K562 (cell line): ENCODE measurements around the gene ARSK. TPM values are rescaled to one million over a fixed set of nuclear protein-coding genes. Genes with fewer than 3 reads are reported as not detected.

ENCODE experiments used
- ADNP ChIP-seq: fragments of 200-800 bp; sonication (Bioruptor generic); IDR thresholded peaks from 2 replicates; pipeline ENCODE4 v1.6.1; 2016; ENCODE audit warnings: missing genetic modification characterization, missing compliant biosample characterization
- FOS ChIP-seq: IDR thresholded peaks from 3 replicates; pipeline ENCODE4 v1.6.1; 2011; ENCODE audit not compliant: insufficient read length; ENCODE audit errors: extremely low read depth
- FOXA3 ChIP-seq, 2 experiments: fragments of 450-650 bp in 1 of 2; sonication (generic) in 1 of 2; formaldehyde crosslinking; IDR thresholded peaks in 1 of 2; conservative IDR thresholded peaks in 1 of 2; 2 replicates each; pipeline versions ENCODE4 v1.4.0 to v1.8.0; 2020 to 2022; ENCODE audit warnings: mild to moderate bottlenecking in 2 of 2, missing genetic modification reagents in 1 of 2
- HMG20A ChIP-seq: fragments of 450-650 bp; formaldehyde crosslinking; conservative IDR thresholded peaks from 2 replicates; pipeline ENCODE4 v1.4.0; 2020; ENCODE audit warnings: mild to moderate bottlenecking, mixed read lengths
- HMG20B ChIP-seq: fragments of 250-450 bp; sonication (Bioruptor Pico); IDR thresholded peaks from 2 replicates; pipeline ENCODE4 v1.5.0; 2021; ENCODE audit warnings: mild to moderate bottlenecking
- HNRNPH1 ChIP-seq: fragments of 200-400 bp; formaldehyde crosslinking; optimal IDR thresholded peaks from 2 replicates; pipeline ENCODE3; 2017; ENCODE audit warnings: low read depth, mild to moderate bottlenecking, low read length, moderate library complexity
- KAT7 ChIP-seq: sonication (generic); formaldehyde crosslinking; IDR thresholded peaks from 2 replicates; pipeline ENCODE4 v1.8.0; 2022; ENCODE audit warnings: missing genetic modification reagents, mild to moderate bottlenecking, borderline replicate concordance
- NEUROD1 ChIP-seq: fragments of 150-350 bp; IDR thresholded peaks from 2 replicates; pipeline ENCODE4 v1.6.1; 2014; ENCODE audit warnings: borderline replicate concordance, low read length, low read depth; ENCODE audit not compliant: partially characterized antibody
- PRMT5 ChIP-seq: sonication (generic); formaldehyde crosslinking; IDR thresholded peaks from 2 replicates; pipeline ENCODE4 v1.5.0; 2020; ENCODE audit warnings: missing genetic modification reagents
- PURB ChIP-seq: sonication (generic); formaldehyde crosslinking; IDR thresholded peaks from 2 replicates; pipeline ENCODE4 v1.9.0; 2021; ENCODE audit warnings: low read depth, mild to moderate bottlenecking, missing genetic modification reagents
- RBM17 ChIP-seq: fragments of 200-400 bp; formaldehyde crosslinking; IDR thresholded peaks from 2 replicates; pipeline ENCODE4 v1.6.1; 2017; ENCODE audit warnings: low read depth, mild to moderate bottlenecking, low read length, borderline replicate concordance
- SLC30A9 ChIP-seq: fragments of 250-450 bp; sonication (Bioruptor Pico); IDR thresholded peaks from 2 replicates; pipeline ENCODE4 v1.8.0; 2022; ENCODE audit warnings: mild to moderate bottlenecking, moderate library complexity
- SRF ChIP-seq, 2 experiments: fragments of 250-450, 450-650 bp in 1 of 2; sonication (Bioruptor Pico) in 1 of 2; sonication (generic) in 1 of 2; formaldehyde crosslinking; IDR thresholded peaks; 2 replicates each; pipeline versions ENCODE4 v1.5.0 to v1.5.1; 2020 to 2022; ENCODE audit warnings: mild to moderate bottlenecking in 1 of 2, missing genetic modification reagents in 1 of 2
- TEAD2 ChIP-seq: fragments of 450-650 bp; IDR thresholded peaks from 2 replicates; pipeline ENCODE4 v1.6.1; 2016; ENCODE audit warnings: missing genetic modification characterization, control low read depth, missing compliant biosample characterization
- TSC22D4 ChIP-seq: fragments of 450-650 bp; IDR thresholded peaks from 2 replicates; pipeline ENCODE4 v1.6.1; 2016; ENCODE audit warnings: missing genetic modification characterization, missing biosample characterization, control low read depth
- ZNF165 ChIP-seq: fragments of 250-450 bp; sonication (Bioruptor Pico); IDR thresholded peaks from 2 replicates; pipeline ENCODE4 v1.4.0; 2020; ENCODE audit warnings: borderline replicate concordance
- polyA plus RNA-seq, 8 experiments: library from polyadenylated mRNA; depleted of rRNA in 4 of 8; stranded (reverse) in 5 of 8; unstranded in 3 of 8; fragments of >200 nt; fragmentation: Nextera tagmentation in 2 of 8; fragmentation: Illumina TruSeq in 1 of 8; extraction: Ambion mirVana in 2 of 8; extraction: Trizol in 1 of 8; gene quantifications; 2 replicates each; pipeline versions ENCODE4 v1.2.1 to v1.2.3, GENCODE V29; 2011 to 2014; ENCODE audit warnings: inconsistent platforms in 1 of 8, missing spikeins in 1 of 8
- total RNA-seq, 7 experiments: library from RNA; depleted of rRNA in 6 of 7; stranded (reverse); fragments of >200 nt in 6 of 7; fragmentation: Illumina TruSeq in 2 of 7; extraction: Trizol in 2 of 7; gene quantifications; 2 replicates each; pipeline versions ENCODE4 v1.2.1 to v1.2.3, GENCODE V29; 2011 to 2021; ENCODE audit warnings: low replicate concordance in 1 of 7
- TF ChIP-seq, protein P1 (sequence below): sonication (generic); formaldehyde crosslinking; IDR thresholded peaks from 2 replicates; pipeline ENCODE4 v1.8.0; 2022; ENCODE audit warnings: missing genetic modification reagents, mild to moderate bottlenecking, moderate library complexity, borderline replicate concordance
- TF ChIP-seq, protein P2 (sequence below): IDR thresholded peaks from 2 replicates; pipeline ENCODE4 v1.6.1; 2011; ENCODE audit not compliant: insufficient read length; ENCODE audit errors: extremely low read depth
- TF ChIP-seq, protein P3 (sequence below): fragments of 250-450 bp; sonication (Bioruptor Pico); IDR thresholded peaks from 2 replicates; pipeline ENCODE4 v1.9.0; 2021; ENCODE audit warnings: mild to moderate bottlenecking, inconsistent platforms
- TF ChIP-seq, protein P4 (sequence below): IDR thresholded peaks from 3 replicates; pipeline ENCODE4 v1.6.1; 2011; ENCODE audit warnings: borderline replicate concordance, mild to moderate bottlenecking, moderate library complexity; ENCODE audit not compliant: insufficient read length; ENCODE audit errors: extremely low read depth

The ARSK gene
- total and polyA plus RNA-seq, 9 of the 15 experiments (the other 6 are each of a cell fraction or from before 2014, with no cell fraction given) = 2.7 to 9.4 (median 7.1) TPM

DNA sequence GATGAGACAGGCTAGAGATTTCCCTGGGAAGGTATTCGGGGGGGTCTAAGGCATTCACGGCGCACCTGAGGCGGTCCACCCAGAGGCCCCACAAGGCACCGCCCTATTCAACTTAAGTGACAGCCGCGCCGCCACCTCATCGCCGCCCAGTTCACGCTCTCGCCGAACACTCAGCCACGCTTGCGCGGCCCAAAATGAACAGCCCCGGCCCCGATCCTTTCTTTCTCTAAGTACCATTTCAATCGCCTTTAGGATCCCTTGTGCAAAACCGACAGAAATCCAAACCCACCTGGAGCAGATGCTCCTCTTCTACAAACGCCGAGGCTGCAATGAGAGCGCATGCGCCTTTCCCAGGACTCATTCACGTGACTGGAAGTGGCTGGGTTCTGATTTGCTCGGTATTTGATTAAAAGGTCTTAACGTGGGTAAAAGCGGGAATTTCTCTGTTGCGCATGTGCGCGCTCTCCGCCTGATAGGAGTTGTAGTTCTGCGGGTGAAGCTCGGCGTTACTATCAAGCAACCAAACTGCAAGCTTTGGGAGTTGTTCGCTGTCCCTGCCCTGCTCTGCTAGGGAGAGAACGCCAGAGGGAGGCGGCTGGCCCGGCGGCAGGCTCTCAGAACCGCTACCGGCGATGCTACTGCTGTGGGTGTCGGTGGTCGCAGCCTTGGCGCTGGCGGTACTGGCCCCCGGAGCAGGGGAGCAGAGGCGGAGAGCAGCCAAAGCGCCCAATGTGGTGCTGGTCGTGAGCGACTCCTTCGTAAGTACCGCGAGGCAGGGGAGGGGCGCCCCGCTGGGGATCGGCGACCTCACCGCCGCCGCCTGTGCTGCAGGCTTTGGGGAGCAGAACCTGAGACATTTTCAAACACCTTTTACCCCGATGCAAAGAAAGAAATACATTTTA lies at the start of gene ARSK, which contains the start of gene SKIC3 (continued):
- TF ChIP-seq, protein P1, sequence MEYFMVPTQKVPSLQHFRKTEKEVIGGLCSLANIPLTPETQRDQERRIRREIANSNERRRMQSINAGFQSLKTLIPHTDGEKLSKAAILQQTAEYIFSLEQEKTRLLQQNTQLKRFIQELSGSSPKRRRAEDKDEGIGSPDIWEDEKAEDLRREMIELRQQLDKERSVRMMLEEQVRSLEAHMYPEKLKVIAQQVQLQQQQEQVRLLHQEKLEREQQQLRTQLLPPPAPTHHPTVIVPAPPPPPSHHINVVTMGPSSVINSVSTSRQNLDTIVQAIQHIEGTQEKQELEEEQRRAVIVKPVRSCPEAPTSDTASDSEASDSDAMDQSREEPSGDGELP (CRISPR knock-in tag) = peak; percentile 81; the same call in 1 of the 2 replicates
- TF ChIP-seq HNRNPH1 (no peak), PURB (CRISPR knock-in tag) (no peak), SRF (CRISPR knock-in tag; IDR thresholded peaks at IDR 0.05) (peak in 1 of 2 experiments; percentile 26; a peak in 2 of 4 replicates), TSC22D4 (tag) (no peak), FOS (no peak), NEUROD1 (peak; percentile 57), HMG20A (CRISPR knock-in tag) (no peak), FOXA3 (CRISPR knock-in tag; conservative IDR thresholded peaks at IDR 0.05 in 1 of 2, IDR thresholded peaks at IDR 0.05 in 1 of 2) (0 out of 4 replicates have a peak, but pooled peaks of 1 of the 2 experiments have one; percentile 50), HMG20B (no peak), ZNF165 (CRISPR knock-in tag) (no peak), KAT7 (CRISPR knock-in tag) (peak; percentile 88; the same call in 1 of the 2 replicates), ADNP (tag) (no peak), PRMT5 (no peak), RBM17 (no peak), SLC30A9 (CRISPR knock-in tag) (no peak), TEAD2 (tag) (no peak)
- TF ChIP-seq, protein P2, sequence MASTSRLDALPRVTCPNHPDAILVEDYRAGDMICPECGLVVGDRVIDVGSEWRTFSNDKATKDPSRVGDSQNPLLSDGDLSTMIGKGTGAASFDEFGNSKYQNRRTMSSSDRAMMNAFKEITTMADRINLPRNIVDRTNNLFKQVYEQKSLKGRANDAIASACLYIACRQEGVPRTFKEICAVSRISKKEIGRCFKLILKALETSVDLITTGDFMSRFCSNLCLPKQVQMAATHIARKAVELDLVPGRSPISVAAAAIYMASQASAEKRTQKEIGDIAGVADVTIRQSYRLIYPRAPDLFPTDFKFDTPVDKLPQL = peak; percentile 53
- TF ChIP-seq, protein P3, sequence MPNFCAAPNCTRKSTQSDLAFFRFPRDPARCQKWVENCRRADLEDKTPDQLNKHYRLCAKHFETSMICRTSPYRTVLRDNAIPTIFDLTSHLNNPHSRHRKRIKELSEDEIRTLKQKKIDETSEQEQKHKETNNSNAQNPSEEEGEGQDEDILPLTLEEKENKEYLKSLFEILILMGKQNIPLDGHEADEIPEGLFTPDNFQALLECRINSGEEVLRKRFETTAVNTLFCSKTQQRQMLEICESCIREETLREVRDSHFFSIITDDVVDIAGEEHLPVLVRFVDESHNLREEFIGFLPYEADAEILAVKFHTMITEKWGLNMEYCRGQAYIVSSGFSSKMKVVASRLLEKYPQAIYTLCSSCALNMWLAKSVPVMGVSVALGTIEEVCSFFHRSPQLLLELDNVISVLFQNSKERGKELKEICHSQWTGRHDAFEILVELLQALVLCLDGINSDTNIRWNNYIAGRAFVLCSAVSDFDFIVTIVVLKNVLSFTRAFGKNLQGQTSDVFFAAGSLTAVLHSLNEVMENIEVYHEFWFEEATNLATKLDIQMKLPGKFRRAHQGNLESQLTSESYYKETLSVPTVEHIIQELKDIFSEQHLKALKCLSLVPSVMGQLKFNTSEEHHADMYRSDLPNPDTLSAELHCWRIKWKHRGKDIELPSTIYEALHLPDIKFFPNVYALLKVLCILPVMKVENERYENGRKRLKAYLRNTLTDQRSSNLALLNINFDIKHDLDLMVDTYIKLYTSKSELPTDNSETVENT (CRISPR knock-in tag) = peak; percentile 45; the same call in 1 of the 2 replicates
- TF ChIP-seq, protein P4, sequence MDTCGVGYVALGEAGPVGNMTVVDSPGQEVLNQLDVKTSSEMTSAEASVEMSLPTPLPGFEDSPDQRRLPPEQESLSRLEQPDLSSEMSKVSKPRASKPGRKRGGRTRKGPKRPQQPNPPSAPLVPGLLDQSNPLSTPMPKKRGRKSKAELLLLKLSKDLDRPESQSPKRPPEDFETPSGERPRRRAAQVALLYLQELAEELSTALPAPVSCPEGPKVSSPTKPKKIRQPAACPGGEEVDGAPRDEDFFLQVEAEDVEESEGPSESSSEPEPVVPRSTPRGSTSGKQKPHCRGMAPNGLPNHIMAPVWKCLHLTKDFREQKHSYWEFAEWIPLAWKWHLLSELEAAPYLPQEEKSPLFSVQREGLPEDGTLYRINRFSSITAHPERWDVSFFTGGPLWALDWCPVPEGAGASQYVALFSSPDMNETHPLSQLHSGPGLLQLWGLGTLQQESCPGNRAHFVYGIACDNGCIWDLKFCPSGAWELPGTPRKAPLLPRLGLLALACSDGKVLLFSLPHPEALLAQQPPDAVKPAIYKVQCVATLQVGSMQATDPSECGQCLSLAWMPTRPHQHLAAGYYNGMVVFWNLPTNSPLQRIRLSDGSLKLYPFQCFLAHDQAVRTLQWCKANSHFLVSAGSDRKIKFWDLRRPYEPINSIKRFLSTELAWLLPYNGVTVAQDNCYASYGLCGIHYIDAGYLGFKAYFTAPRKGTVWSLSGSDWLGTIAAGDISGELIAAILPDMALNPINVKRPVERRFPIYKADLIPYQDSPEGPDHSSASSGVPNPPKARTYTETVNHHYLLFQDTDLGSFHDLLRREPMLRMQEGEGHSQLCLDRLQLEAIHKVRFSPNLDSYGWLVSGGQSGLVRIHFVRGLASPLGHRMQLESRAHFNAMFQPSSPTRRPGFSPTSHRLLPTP = no peak
